ENCODE measurements around the gene SHROOM4. TPM values are rescaled to one million over a fixed set of nuclear protein-coding genes. Genes with fewer than 3 reads are reported as not detected.

Gene SHROOM4
- total RNA-seq, 1 donor = 0.72 TPM

- H3K4me3 ChIP-seq (ENCODE audit: low read depth, low read length) = no peak overlapping the region
- TF ChIP-seq, protein P1, sequence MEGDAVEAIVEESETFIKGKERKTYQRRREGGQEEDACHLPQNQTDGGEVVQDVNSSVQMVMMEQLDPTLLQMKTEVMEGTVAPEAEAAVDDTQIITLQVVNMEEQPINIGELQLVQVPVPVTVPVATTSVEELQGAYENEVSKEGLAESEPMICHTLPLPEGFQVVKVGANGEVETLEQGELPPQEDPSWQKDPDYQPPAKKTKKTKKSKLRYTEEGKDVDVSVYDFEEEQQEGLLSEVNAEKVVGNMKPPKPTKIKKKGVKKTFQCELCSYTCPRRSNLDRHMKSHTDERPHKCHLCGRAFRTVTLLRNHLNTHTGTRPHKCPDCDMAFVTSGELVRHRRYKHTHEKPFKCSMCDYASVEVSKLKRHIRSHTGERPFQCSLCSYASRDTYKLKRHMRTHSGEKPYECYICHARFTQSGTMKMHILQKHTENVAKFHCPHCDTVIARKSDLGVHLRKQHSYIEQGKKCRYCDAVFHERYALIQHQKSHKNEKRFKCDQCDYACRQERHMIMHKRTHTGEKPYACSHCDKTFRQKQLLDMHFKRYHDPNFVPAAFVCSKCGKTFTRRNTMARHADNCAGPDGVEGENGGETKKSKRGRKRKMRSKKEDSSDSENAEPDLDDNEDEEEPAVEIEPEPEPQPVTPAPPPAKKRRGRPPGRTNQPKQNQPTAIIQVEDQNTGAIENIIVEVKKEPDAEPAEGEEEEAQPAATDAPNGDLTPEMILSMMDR (IDR thresholded peaks at IDR 0.05; ENCODE audit: insufficient read depth, low read length) = no peak
- DNase-seq (ENCODE audit: low read depth) = no peak
Measured at GRCh38 chrX:50769389-50770063, 44.5 kb downstream of the SHROOM4 start.

- no peak for DNase-seq (ENCODE audit: low read depth)
- TF ChIP-seq, protein P1 (IDR thresholded peaks at IDR 0.05; ENCODE audit: insufficient read depth, low read length) = no peak
- no peak overlapping the region for H3K4me3 ChIP-seq (ENCODE audit: low read depth, low read length)
Measured at GRCh38 chrX:50768801-50769200, 45.2 kb downstream of the SHROOM4 start.

DNA sequence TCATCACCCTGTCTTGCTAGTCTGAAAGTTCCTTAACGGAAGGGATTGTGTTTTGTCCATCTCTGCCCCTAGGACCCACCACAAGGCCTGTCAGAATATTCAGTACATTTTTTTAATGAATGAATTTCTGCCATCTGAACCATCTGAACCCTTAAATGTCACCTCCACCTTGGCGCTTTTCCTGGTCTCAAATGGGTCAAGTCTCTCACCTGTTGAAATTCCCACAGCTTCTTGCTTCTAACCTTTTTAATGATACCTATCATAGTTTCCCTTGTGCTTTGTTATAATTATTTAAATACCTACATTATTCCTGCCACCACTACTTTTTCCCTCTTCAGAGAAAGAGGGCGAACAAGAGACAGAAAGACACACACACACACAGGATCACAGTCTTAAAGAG is 48.0 kb downstream of the SHROOM4 start:
- H3K4me3 ChIP-seq (ENCODE audit: low read depth, low read length) = no peak overlapping the region
- DNase-seq (ENCODE audit: low read depth) = no peak
- TF ChIP-seq, protein P1 (IDR thresholded peaks at IDR 0.05; ENCODE audit: insufficient read depth, low read length) = no peak

DNA sequence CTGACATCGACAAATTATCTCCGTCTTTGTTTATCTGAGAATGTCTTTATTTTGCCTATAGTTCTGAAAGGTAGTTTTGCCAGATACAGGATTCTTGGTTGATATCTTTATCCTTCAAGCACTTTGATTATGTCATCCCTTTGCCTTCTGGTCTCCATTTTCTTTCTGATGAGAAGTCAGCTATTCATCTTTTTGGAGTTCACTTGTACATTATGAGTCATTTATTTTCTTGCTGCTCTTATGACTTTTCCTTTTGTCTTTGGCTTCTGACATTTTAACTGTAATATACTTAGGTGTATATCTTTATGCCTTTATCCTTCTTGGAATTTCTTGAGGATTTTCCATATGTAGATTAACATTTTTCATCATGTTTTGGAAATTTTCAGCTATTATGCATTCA is 51.4 kb downstream of the SHROOM4 start:
- H3K4me3 ChIP-seq (ENCODE audit: low read depth, low read length) = no peak overlapping the region
- no peak for DNase-seq (ENCODE audit: low read depth)
- TF ChIP-seq, protein P1 (IDR thresholded peaks at IDR 0.05; ENCODE audit: insufficient read depth, low read length) = no peak

- no peak for DNase-seq (ENCODE audit: low read depth)
- TF ChIP-seq, protein P1 (IDR thresholded peaks at IDR 0.05; ENCODE audit: insufficient read depth, low read length) = no peak
- H3K4me3 ChIP-seq (ENCODE audit: low read depth, low read length) = no peak overlapping the region
Measured at GRCh38 chrX:50756276-50756675, 57.7 kb downstream of the SHROOM4 start.

GRCh38 chrX:50751091-50751490 is 62.9 kb downstream of the SHROOM4 start:
- TF ChIP-seq, protein P1 (IDR thresholded peaks at IDR 0.05; ENCODE audit: insufficient read depth, low read length) = no peak
- H3K4me3 ChIP-seq (ENCODE audit: low read depth, low read length) = no peak overlapping the region

DNA sequence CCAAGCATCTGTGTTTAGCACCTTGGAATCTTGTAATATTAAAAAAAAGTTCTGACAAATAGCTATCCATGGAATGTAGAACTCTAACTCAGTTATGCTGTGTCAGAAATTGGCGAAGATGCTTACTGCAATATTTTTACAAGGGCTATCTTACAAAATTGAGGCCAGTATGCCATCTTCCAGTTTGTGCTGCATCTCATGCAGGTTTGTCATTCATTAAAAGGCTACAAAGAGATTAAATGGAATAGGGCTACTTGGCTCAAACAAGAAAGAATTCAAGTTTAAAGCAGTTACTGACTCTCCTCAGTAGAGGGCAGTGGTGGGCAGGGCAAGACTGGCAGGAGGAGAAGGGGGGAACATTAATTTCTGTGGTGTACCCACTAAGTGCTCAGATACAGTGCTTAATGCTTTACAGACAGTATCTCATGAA is 66.5 kb downstream of the SHROOM4 start:
- DNase-seq (ENCODE audit: low read depth) = peak; percentile 10
- H3K4me3 ChIP-seq (ENCODE audit: low read depth, low read length) = no peak overlapping the region
- TF ChIP-seq, protein P1 (IDR thresholded peaks at IDR 0.05; ENCODE audit: insufficient read depth, low read length) = peak; percentile 71

More at GRCh38 chrX:50751091-50751490, 62.9 kb downstream of the SHROOM4 start:
- no peak for DNase-seq (ENCODE audit: low read depth)

All from fibroblast of the aortic adventitia (primary cell).